CD4-positive, CD25-positive, alpha-beta regulatory T cell (primary cell): Measurements from ENCODE around the gene ACSBG1. TPM values are rescaled to one million over a fixed set of nuclear protein-coding genes. Genes with fewer than 3 reads are reported as not detected.

Experiments
- ATAC-seq, 2 donors: fragments of 150-1000 bp; cut with Tn5 transposase; one replicate each; pipeline ENCODE4 v1.10.0; 2021; ENCODE audit warnings: low read depth in 2 of 2, moderate number of reproducible peaks in 2 of 2, moderate library complexity in 1 of 2
- DNase-seq, 3 donors: peaks; one replicate each; pipeline versions ENCODE4 v3.0.0 to v3.0.0-alpha.2; 2012 to 2022; ENCODE audit warnings: mixed read lengths in 1 of 3
- H3K27ac ChIP-seq: one replicate; pipeline ENCODE4 v1.7.0; 2013; ENCODE audit warnings: mild to moderate bottlenecking, low read length; ENCODE audit not compliant: insufficient read depth, poor library complexity, severe bottlenecking
- H3K27me3 ChIP-seq: one replicate; pipeline ENCODE4 v1.7.0; 2013; ENCODE audit warnings: low read length; ENCODE audit not compliant: control insufficient read depth, insufficient read depth
- H3K36me3 ChIP-seq: one replicate; pipeline ENCODE4 v1.7.0; 2013; ENCODE audit warnings: mild to moderate bottlenecking, low read length, moderate library complexity; ENCODE audit not compliant: control insufficient read depth, insufficient read depth
- H3K4me1 ChIP-seq: 2 replicates; pipeline ENCODE4 v1.7.0; 2013; ENCODE audit warnings: mild to moderate bottlenecking, low read length; ENCODE audit not compliant: insufficient read depth, control insufficient read depth, poor library complexity, severe bottlenecking
- H3K4me3 ChIP-seq: one replicate; pipeline ENCODE4 v1.7.0; 2013; ENCODE audit warnings: low read depth, mild to moderate bottlenecking, low read length, moderate library complexity
- H3K9me3 ChIP-seq, 2 experiments: 1 replicate in 1 of 2; 2 replicates in 1 of 2; pipeline ENCODE4 v1.7.0; 2013; ENCODE audit warnings: low read length in 2 of 2, mild to moderate bottlenecking in 1 of 2, moderate library complexity in 1 of 2; ENCODE audit not compliant: control insufficient read depth in 2 of 2
- H3K27ac Mint-ChIP-seq, 3 donors: one replicate each; pipeline ENCODE4 v1.8.0; 2020 to 2022; ENCODE audit warnings: mild to moderate bottlenecking in 3 of 3, mixed read lengths in 3 of 3, moderate library complexity in 2 of 3
- H3K27me3 Mint-ChIP-seq: one replicate; pipeline ENCODE4 v1.8.0; 2022; ENCODE audit warnings: mild to moderate bottlenecking, mixed read lengths
- H3K36me3 Mint-ChIP-seq: one replicate; pipeline ENCODE4 v1.8.0; 2020; ENCODE audit warnings: mixed read lengths
- H3K4me1 Mint-ChIP-seq, 4 donors: one replicate each; pipeline ENCODE4 v1.8.0; 2020 to 2022; ENCODE audit warnings: mixed read lengths in 4 of 4, mild to moderate bottlenecking in 1 of 4
- H3K4me3 Mint-ChIP-seq, 4 donors: one replicate each; pipeline ENCODE4 v1.8.0; 2020 to 2022; ENCODE audit warnings: mild to moderate bottlenecking in 4 of 4, mixed read lengths in 4 of 4, moderate library complexity in 3 of 4
- H3K9me3 Mint-ChIP-seq, 7 donors: one replicate each; pipeline ENCODE4 v1.8.0; 2020 to 2022; ENCODE audit warnings: mixed read lengths in 7 of 7, mild to moderate bottlenecking in 3 of 7, moderate library complexity in 2 of 7
- polyA plus RNA-seq, 4 donors: library from polyadenylated mRNA; unstranded; fragments of 300-500 nt; fragmentation: Illumina TruSeq; gene quantifications; one replicate each; pipeline ENCODE4 v1.2.3, GENCODE V29; 2021
- total RNA-seq: library from RNA; stranded (reverse); gene quantifications from one replicate; pipeline ENCODE4 v1.2.3, GENCODE V29; 2022

The ACSBG1 gene
- total and polyA plus RNA-seq, 5 donors from 2014 or later = 0.06 to 0.25 TPM; not detected in 3

DNA sequence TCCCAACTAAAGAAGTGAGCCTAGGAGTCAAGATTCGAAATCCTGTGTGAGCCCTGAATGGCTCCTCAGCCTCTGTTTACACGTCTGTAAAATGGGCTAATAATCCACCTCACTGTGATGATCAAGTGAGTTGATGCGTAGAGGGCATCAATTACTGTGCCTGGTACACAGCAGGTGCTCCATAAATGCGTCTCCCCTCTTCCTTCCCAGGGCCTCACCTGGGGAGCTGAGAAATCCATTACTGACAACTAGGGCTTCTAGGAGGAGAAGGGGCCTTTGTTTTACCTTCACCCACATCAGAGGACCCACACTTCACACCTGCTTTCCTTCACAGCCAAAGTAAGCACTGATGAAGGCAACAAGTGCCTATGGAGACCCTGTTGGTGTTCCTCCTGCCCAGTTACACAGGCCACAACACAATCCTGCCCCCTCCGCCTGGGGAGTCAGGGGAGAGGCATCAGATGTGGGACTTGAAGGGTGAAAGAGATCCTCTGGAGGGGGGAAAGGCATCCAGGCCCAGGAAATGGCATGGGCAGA is 104.5 kb downstream of the ACSBG1 start:
- Mint-ChIP-seq H3K9me3 (no peaks in the 10 kb centered on the region), H3K27me3 (peaks cover 7% of the 10 kb centered on the region), H3K36me3 (no peaks in the 10 kb centered on the region), H3K27ac (peak overlapping the region in 2 of 3 donors; percentile 69 to 81), H3K4me3 (peak overlapping the region; percentile 75 to 95 (median 85)), H3K4me1 (peaks cover 0 to 40% (median 16%) of the 10 kb centered on the region in 4 donors)
- H3K4me3 ChIP-seq = no peak overlapping the region
- no peak overlapping the region for H3K27ac ChIP-seq
- no peak for DNase-seq
- no peak for ATAC-seq
- no peaks in the 10 kb centered on the region for H3K27me3 ChIP-seq
- H3K4me1 ChIP-seq = peaks cover 10% of the 10 kb centered on the region
- no peaks in the 10 kb centered on the region for H3K36me3 ChIP-seq
- no peaks in the 10 kb centered on the region for H3K9me3 ChIP-seq

DNA sequence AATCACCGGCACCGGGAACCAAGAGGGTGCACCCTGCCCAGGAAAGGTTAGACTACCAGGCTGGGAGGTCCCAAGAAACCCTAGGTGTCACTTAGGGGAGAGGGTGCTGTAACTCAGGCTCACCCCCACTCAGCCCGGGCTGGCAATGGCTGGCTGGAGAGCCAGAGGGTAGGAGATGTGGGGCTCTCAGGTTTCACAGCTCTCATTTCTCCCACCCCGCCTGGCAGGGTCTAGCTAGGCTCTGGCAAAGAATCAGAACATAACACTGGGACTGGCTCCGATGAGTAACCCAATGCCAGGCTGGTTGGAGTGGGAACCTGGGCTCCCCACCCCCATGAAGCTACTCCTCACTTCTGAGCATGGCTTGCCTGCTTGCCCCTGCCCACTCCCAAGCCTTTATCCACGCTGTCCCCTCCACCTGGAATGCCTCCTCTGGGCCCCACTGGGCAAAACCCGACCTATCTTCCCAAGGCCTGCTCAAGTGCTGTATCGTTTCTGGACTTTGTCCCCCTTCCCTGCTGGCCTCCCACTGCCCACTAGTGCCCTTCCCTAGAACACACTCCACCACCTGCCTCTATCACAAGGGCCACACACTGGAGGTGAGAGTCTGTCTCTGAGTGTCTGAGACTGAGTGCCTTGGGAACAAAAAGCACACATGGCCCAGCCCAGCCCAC is 105.2 kb downstream of the ACSBG1 start:
- peaks cover 0 to 37% (median 16%) of the 10 kb centered on the region in 4 donors for H3K4me1 Mint-ChIP-seq
- H3K36me3 Mint-ChIP-seq = no peaks in the 10 kb centered on the region
- H3K27me3 Mint-ChIP-seq = peaks cover 7% of the 10 kb centered on the region
- peak overlapping the region in 2 of 3 donors; percentile 82 to 91 for H3K27ac Mint-ChIP-seq
- Histone ChIP-seq H3K4me3 (no peak overlapping the region), H3K27ac (no peak overlapping the region), H3K27me3 (no peaks in the 10 kb centered on the region), H3K36me3 (no peaks in the 10 kb centered on the region), H3K4me1 (peaks cover 10% of the 10 kb centered on the region), H3K9me3 (no peaks in the 10 kb centered on the region)
- ATAC-seq (no peak), DNase-seq (no peak)
- H3K4me3 Mint-ChIP-seq = peak overlapping the region in 2 of 4 donors; percentile 63 to 75
- H3K9me3 Mint-ChIP-seq = no peaks in the 10 kb centered on the region

DNA sequence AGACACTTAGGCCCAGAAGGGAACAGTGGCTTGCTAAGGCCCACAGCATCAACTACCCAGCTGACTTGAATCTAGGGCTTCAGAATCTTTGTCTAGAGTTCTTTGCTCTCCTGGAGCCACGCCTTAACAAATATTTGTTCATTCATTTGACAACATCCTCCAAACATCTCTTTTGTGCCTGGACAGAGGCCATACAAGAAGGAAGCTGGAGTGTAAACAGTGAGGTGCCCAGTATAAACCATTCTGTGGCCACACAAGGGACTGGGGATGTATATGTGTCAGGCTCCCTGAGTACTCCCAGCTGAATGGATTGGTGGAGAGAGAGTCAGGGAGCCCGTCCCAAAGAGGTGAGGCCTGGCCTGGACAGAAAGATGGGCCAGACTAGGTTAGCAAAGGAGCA is 106.5 kb downstream of the ACSBG1 start:
- peak overlapping the region in 3 of 4 donors; percentile 19 to 52 (median 21) for H3K4me3 Mint-ChIP-seq
- H3K27me3 ChIP-seq = no peaks in the 10 kb centered on the region

DNA sequence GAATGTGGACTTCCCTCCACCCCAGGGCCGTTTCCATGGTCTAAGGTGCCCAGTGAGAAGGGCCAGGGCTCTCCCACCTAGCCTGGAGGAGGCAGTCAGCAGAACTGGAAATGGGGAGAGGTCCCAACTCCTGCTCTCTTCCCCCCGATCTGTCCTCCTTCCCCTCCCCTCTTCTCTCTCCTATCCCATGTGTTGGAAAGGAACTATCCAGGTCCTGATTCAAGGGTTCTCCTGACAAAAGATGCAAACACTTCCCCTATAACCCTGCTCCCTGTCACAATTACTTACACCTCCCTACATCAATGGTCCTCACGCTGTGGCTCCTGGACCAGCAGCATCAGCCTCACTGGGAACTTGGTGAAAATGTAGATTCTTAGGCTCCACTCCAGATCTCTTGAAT is 109.1 kb downstream of the ACSBG1 start:
- no peak overlapping the region for H3K4me3 Mint-ChIP-seq
- DNase-seq (no peak), ATAC-seq (no peak)
- no peaks in the 10 kb centered on the region for H3K36me3 Mint-ChIP-seq
- H3K4me1 Mint-ChIP-seq = peaks cover 0 to 16% (median 8%) of the 10 kb centered on the region in 4 donors
- H3K27ac Mint-ChIP-seq = peak overlapping the region in 1 of 3 donors; percentile 46
- Histone ChIP-seq H3K4me3 (no peak overlapping the region), H3K4me1 (no peaks in the 10 kb centered on the region), H3K36me3 (no peaks in the 10 kb centered on the region), H3K9me3 (no peaks in the 10 kb centered on the region), H3K27ac (no peak overlapping the region), H3K27me3 (no peaks in the 10 kb centered on the region)
- H3K9me3 Mint-ChIP-seq = no peaks in the 10 kb centered on the region
- H3K27me3 Mint-ChIP-seq = peaks cover 7% of the 10 kb centered on the region

More for the DNA sequence above, 106.5 kb downstream of the ACSBG1 start:
- Mint-ChIP-seq H3K4me1 (peaks cover 0 to 34% (median 16%) of the 10 kb centered on the region in 4 donors), H3K9me3 (no peaks in the 10 kb centered on the region), H3K36me3 (no peaks in the 10 kb centered on the region), H3K27me3 (peaks cover 7% of the 10 kb centered on the region), H3K27ac (peak overlapping the region; percentile 67 to 91 (median 83))
- H3K9me3 ChIP-seq = no peaks in the 10 kb centered on the region
- H3K36me3 ChIP-seq = no peaks in the 10 kb centered on the region
- H3K27ac ChIP-seq = no peak overlapping the region
- H3K4me1 ChIP-seq = peaks cover 10% of the 10 kb centered on the region
- H3K4me3 ChIP-seq = no peak overlapping the region
- ATAC-seq = no peak
- DNase-seq = no peak

DNA sequence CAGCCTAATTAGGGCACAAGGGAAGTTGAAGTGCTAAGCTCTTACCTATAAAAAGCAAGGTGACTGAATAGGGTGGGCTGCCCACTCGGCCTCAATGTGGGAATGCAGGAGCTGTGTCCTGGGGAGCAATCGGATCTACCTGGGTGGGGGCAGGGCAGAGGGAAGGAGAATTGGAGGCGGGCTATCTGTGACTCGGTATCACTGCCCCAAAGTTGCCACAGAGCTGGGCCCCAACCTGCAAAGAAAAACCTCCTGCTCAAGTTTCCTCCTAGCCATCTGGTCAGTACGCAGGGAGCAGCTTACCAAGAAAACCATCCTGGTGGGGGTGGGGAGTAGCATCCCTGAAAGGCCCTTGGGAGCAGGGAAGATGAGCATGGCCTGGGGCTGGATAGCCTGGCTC is 113.8 kb downstream of the ACSBG1 start:
- Mint-ChIP-seq H3K27me3 (peaks cover 5% of the 10 kb centered on the region), H3K4me3 (no peak overlapping the region), H3K27ac (no peak overlapping the region), H3K36me3 (no peaks in the 10 kb centered on the region), H3K9me3 (no peaks in the 10 kb centered on the region), H3K4me1 (no peaks in the 10 kb centered on the region)
- no peak overlapping the region for H3K4me3 ChIP-seq
- no peak overlapping the region for H3K27ac ChIP-seq
- peaks cover 2% of the 10 kb centered on the region for H3K27me3 ChIP-seq
- ATAC-seq = no peak
- no peaks in the 10 kb centered on the region for H3K36me3 ChIP-seq
- H3K9me3 ChIP-seq = no peaks in the 10 kb centered on the region
- H3K4me1 ChIP-seq = no peaks in the 10 kb centered on the region
- no peak for DNase-seq

Other genes starting within 250 kb of the ACSBG1 start
- gene TBC1D2B, start 156.9 kb downstream of the ACSBG1 start, total RNA-seq = 117 TPM
- 10 to 100 TPM; 12.2 to 17.9 (median 15.4) TPM for gene TBC1D2B, start 156.9 kb downstream of the ACSBG1 start, polyA plus RNA-seq
- not detected for gene SH2D7, start 142.0 kb downstream of the ACSBG1 start, total RNA-seq
- under 1 TPM in 1 of 4 donors, not detected in 3; 0.09 TPM for gene SH2D7, start 142.0 kb downstream of the ACSBG1 start, polyA plus RNA-seq
- gene CIB2, start 103.1 kb downstream of the ACSBG1 start, total RNA-seq = 1.2 TPM
- 1 to 10 TPM in 3 of 4 donors, under 1 TPM in 1; 0.94 to 2.7 (median 1.9) TPM for gene CIB2, start 103.1 kb downstream of the ACSBG1 start, polyA plus RNA-seq
- 51.9 TPM for gene IDH3A, start 85.2 kb downstream of the ACSBG1 start, total RNA-seq
- gene IDH3A, start 85.2 kb downstream of the ACSBG1 start, polyA plus RNA-seq = 10 to 100 TPM; 38.2 to 62.1 (median 46.8) TPM
- gene DNAJA4, start 30.0 kb upstream of the ACSBG1 start, total RNA-seq = 33.2 TPM
- gene DNAJA4, start 30.0 kb upstream of the ACSBG1 start, polyA plus RNA-seq = 10 to 100 TPM in 1 of 4 donors, 1 to 10 TPM in 3; 9.5 to 11.6 (median 9.9) TPM
- 25.0 TPM for gene SKIC8, start 65.0 kb upstream of the ACSBG1 start, total RNA-seq
- gene SKIC8, start 65.0 kb upstream of the ACSBG1 start, polyA plus RNA-seq = 10 to 100 TPM; 86.2 to 97.4 (median 91.1) TPM
- gene CRABP1, start 105.8 kb upstream of the ACSBG1 start, total RNA-seq = not detected
- gene CRABP1, start 105.8 kb upstream of the ACSBG1 start, polyA plus RNA-seq = not detected
- gene IREB2, start 203.7 kb upstream of the ACSBG1 start, total RNA-seq = 58.3 TPM
- 10 to 100 TPM; 16.3 to 19.2 (median 18.5) TPM for gene IREB2, start 203.7 kb upstream of the ACSBG1 start, polyA plus RNA-seq